GM13977 (cell line): ENCODE results near the gene FEZF2.

Source experiments
- DNase-seq: peaks from one replicate; pipeline ENCODE4 v3.0.0; 2012; ENCODE audit warnings: low spot score
- CTCF ChIP-seq: IDR thresholded peaks from 2 replicates; pipeline ENCODE4 v1.5.1; 2012; ENCODE audit warnings: mild to moderate bottlenecking, control low read depth; ENCODE audit not compliant: insufficient read depth; ENCODE audit errors: extremely low read depth, missing control alignments
- in situ Hi-C: fragments of 300-500 bp; cut with MboI; formaldehyde crosslinking; loops from one replicate; pipeline ENCODE4 v1.12.0; 2022; ENCODE audit warnings: low sequenced_read_pairs, low pct_unique_long_range_greater_than_20kb, mixed read lengths, inconsistent platforms; ENCODE audit not compliant: unreplicated experiment

FEZF2 gene

DNA sequence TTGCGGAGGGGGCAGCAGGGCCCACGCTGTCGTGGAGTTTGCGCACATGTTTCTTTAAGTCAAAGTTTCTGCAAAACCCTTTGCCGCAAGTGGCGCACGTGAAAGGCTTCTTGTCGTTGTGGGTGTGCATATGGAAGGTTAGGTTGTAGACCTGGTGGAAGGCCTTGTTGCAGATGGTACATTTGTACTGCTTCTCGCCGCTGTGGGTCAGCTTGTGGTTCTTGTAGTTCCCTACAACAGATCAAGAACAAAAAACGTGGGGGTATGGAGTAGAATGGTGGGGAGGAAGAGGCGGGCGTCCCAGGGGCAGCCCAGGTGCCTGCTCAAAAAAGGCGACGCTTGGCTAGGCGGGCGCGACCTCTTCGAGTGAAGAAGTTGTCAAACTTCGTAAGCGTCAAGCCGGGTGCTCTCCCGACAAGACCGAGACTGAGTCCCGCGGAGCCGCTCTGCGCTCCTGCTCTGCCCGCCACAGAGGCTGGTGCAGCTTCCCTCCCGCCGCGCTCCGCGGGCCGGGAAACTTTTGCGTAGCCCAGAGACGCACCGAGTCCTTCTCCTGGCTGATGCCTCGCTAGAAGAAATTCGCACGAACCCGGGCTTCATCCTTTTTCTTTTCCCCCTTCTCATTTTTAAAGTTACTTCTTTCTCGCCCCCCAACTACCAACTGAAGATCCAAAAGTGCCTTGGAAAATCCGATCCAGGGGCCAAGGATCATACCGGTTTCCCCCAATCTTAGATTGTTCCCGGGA, 3.1 kb downstream of the FEZF2 start:
- no peak for TF ChIP-seq CTCF
- in situ Hi-C loops: no loop called here
- DNase-seq: no peak

DNA sequence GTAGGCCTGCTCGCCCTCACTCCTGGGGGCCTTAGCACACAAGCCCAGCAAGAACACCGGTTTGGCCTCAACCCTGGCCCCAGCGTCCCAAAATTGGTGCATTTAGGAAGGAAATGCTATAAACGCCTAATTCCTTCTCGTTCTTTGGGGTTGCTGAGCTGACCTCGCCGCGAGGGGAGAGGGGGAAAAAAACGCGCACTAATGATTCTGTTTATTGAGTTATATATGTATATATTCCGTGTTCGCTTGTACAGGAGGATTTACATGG, 3.9 kb downstream of the FEZF2 start:
- no peak for DNase-seq
- TF ChIP-seq CTCF: no peak
- in situ Hi-C loops: no loop called here

GRCh38 chr3:62368705-62369475, 4.5 kb downstream of the FEZF2 start:
- no peak for DNase-seq
- in situ Hi-C loops: no loop called here
- no peak for TF ChIP-seq CTCF

GRCh38 chr3:62368290-62368704, 5.1 kb downstream of the FEZF2 start:
- no peak for DNase-seq
- in situ Hi-C loops: no loop called here
- TF ChIP-seq CTCF: no peak

DNA sequence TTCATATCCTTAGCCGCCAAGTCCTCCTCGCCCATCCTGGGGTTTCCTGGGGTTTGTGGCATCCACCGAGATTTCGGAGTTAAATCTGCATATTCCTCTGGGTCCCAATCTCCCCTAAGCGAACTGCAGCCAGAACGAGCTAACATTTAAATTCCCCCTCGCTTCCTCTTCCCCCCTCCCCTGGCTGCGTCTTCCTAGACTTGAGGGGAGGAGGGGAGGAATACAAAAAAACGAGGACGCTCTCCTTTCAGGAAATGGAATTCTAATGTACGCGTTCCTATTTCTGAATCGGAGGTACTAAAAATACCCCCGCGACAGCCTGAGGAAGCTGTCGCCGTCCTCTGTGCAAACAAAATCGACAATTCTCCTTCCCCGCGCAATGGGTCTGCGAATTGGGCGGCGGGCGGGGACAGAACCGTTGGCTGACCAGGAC, 5.6 kb downstream of the FEZF2 start:
- TF ChIP-seq CTCF: no peak
- in situ Hi-C loops: no loop called here
- no peak for DNase-seq

- no peak for TF ChIP-seq CTCF
- in situ Hi-C loops: no loop called here
- DNase-seq: no peak
Measured at GRCh38 chr3:62366126-62366484, 7.2 kb downstream of the FEZF2 start.
